Measurements from ENCODE around the gene KLHL29. TPM values are rescaled to one million over a fixed set of nuclear protein-coding genes. Genes with fewer than 3 reads are reported as not detected.

The KLHL29 gene
- total RNA-seq, 1 experiment from 2014 or later = 43.1 TPM

DNA sequence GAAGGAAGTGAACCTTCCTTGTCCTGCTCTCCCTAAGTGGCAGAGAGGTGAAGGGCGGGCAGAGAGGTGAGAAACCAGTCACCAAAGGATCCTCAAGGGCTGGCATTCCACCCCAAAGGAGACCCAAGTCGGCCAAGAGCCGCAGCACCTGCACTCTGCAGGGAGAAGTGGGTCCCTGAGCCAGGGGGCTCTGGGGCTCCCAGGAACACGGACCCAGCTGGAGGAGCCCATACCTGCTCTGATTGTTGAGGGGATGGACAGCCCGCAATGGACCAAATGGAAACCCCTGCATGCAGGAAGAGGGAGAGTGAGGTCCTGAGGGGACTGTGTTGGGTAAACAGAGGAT, 308.6 kb downstream of the KLHL29 start:
- BruUV-seq (replicated peaks) = no TSS peak
- POLR2A ChIA-PET = no interaction called here
- no peak for TF ChIP-seq CTCF (IDR thresholded peaks at IDR 0.05; ENCODE audit: unreplicated experiment)
- Mint-ChIP-seq H3K4me3 (ENCODE audit: unreplicated experiment) (no peak overlapping the region), H3K27ac (ENCODE audit: low read depth, unreplicated experiment) (peak overlapping the region; percentile 47), H3K27me3 (ENCODE audit: insufficient read depth, unreplicated experiment) (no peaks in the 10 kb centered on the region), H3K4me1 (ENCODE audit: insufficient read depth, unreplicated experiment) (no peaks in the 10 kb centered on the region), H3K36me3 (ENCODE audit: insufficient read depth, unreplicated experiment) (peaks cover 43% of the 10 kb centered on the region), H3K9me3 (ENCODE audit: unreplicated experiment) (no peaks in the 10 kb centered on the region)
- intact Hi-C loops (cut with micrococcal nuclease) = no loop called here
- no peak for DNase-seq (ENCODE audit: unreplicated experiment)
- CTCF ChIA-PET = no interaction called here

DNA sequence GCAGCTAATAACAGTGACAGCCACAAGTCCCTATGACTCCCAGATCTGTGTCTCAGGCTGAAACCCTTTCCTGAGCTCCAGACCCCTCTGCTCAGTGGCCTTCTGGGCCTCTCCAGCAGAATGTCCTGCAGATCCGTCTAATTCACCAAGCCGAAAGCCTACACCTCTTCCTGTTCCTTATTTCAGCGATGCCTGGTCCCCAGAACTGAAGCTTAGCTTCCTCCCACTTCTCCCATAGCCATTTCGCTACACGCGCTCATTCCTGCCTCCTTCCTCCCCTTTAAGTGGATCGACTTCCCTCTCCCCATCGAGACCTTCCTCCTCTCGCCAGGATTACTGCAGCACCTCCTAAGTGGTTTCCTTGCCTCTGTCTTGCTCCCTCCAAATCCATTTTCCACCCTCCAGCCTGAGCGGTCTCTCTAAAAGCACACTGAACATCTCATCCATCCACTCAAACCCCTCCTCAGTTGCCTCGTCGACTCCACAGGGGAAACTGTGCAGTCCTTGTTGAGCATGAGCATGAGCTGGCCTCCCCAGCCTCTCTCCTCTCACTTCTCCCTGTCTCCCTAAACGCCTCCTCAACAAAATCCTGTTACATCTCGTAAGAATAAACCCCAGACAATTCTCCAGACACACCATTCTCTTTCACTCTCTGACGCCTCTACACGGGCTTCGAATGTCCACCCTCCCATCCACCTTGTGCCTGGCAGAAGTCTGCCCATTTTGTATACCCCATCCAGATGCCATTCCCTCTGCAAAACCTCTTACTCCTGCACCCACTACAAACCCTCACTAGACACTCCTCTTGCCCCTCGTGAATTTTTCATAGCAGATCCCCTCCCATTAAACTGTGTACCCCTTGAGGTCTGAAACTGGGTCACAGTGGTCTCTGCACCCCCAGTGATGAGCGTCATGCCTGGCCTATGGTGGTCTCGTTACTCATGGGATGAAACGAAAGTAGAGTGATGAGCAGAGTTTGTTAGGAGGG, 309.4 kb downstream of the KLHL29 start:
- ChIA-PET CTCF (interaction anchor here (0.6 kb wide), 1 partner anchor 53 kb away, joined by 3 read pairs; no protein-coding TSS in a partner anchor), POLR2A (no interaction called here)
- Mint-ChIP-seq H3K36me3 (ENCODE audit: insufficient read depth, unreplicated experiment) (peaks cover 41% of the 10 kb centered on the region), H3K4me1 (ENCODE audit: insufficient read depth, unreplicated experiment) (no peaks in the 10 kb centered on the region), H3K27ac (ENCODE audit: low read depth, unreplicated experiment) (no peak overlapping the region), H3K27me3 (ENCODE audit: insufficient read depth, unreplicated experiment) (no peaks in the 10 kb centered on the region), H3K4me3 (ENCODE audit: unreplicated experiment) (no peak overlapping the region), H3K9me3 (ENCODE audit: unreplicated experiment) (no peaks in the 10 kb centered on the region)
- DNase-seq (ENCODE audit: unreplicated experiment) = no peak
- intact Hi-C loops (cut with micrococcal nuclease) = no loop called here
- no peak for TF ChIP-seq CTCF (IDR thresholded peaks at IDR 0.05; ENCODE audit: unreplicated experiment)
- BruUV-seq (replicated peaks) = no TSS peak

- H3K36me3 Mint-ChIP-seq (ENCODE audit: insufficient read depth, unreplicated experiment) = peaks cover 43% of the 10 kb centered on the region
- no peak overlapping the region for H3K27ac Mint-ChIP-seq (ENCODE audit: low read depth, unreplicated experiment)
- H3K9me3 Mint-ChIP-seq (ENCODE audit: unreplicated experiment) = peaks cover 10% of the 10 kb centered on the region
- DNase-seq (ENCODE audit: unreplicated experiment) = no peak
- no peaks in the 10 kb centered on the region for H3K27me3 Mint-ChIP-seq (ENCODE audit: insufficient read depth, unreplicated experiment)
- H3K4me1 Mint-ChIP-seq (ENCODE audit: insufficient read depth, unreplicated experiment) = no peaks in the 10 kb centered on the region
- intact Hi-C loops (cut with micrococcal nuclease) = no loop called here
- no peak for TF ChIP-seq CTCF (IDR thresholded peaks at IDR 0.05; ENCODE audit: unreplicated experiment)
- ChIA-PET CTCF (no interaction called here), POLR2A (no interaction called here)
- BruUV-seq (replicated peaks) = no TSS peak
- H3K4me3 Mint-ChIP-seq (ENCODE audit: unreplicated experiment) = no peak overlapping the region
Measured at GRCh38 chr2:23695214-23695889, 310.4 kb downstream of the KLHL29 start.

DNA sequence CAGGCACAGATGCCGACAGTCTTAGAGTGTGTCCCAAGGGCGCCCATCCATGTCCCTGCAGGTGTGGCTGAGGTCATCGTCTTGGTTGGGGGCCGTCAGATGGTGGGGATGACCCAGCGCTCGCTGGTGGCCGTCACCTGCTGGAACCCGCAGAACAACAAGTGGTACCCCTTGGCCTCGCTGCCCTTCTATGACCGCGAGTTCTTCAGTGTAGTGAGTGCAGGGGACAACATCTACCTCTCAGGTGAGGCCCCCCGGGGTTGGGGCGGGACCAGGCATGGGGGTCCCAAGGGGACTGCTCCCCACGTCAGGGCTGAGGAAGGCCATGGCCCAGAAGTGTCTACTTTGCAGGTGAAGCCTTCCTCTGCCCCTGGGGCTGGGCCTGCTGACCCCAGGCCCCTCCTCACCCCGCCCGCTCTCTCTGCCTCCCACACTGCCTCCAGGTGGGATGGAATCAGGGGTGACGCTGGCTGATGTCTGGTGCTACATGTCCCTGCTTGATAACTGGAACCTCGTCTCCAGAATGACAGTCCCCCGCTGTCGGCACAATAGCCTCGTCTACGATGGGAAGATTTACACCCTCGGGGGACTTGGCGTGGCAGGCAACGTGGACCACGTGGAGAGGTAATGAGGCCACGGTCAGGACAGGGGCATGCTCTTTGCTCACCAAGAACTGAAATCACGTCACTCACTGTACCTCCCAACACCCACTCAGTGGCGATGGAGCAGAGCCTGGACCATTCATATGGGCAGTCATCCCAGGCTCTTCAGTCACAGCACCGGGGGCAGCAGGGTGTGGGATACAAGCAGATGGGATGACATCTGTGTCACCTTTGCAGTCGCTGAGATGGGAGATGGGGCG, 311.1 kb downstream of the KLHL29 start:
- TF ChIP-seq CTCF (IDR thresholded peaks at IDR 0.05; ENCODE audit: unreplicated experiment) = no peak
- peaks cover 42% of the 10 kb centered on the region for H3K36me3 Mint-ChIP-seq (ENCODE audit: insufficient read depth, unreplicated experiment)
- H3K4me3 Mint-ChIP-seq (ENCODE audit: unreplicated experiment) = no peak overlapping the region
- DNase-seq (ENCODE audit: unreplicated experiment) = no peak
- H3K9me3 Mint-ChIP-seq (ENCODE audit: unreplicated experiment) = peaks cover 10% of the 10 kb centered on the region
- intact Hi-C loops (cut with micrococcal nuclease) = no loop called here
- POLR2A ChIA-PET = no interaction called here
- no peaks in the 10 kb centered on the region for H3K4me1 Mint-ChIP-seq (ENCODE audit: insufficient read depth, unreplicated experiment)
- no peaks in the 10 kb centered on the region for H3K27me3 Mint-ChIP-seq (ENCODE audit: insufficient read depth, unreplicated experiment)
- BruUV-seq (replicated peaks) = no TSS peak
- CTCF ChIA-PET = no interaction called here
- H3K27ac Mint-ChIP-seq (ENCODE audit: low read depth, unreplicated experiment) = no peak overlapping the region
